NCI-H1694 treated with DMSO at 0.1 percent for 48 hours (cell line): ENCODE data around the gene SLC5A10.

Experiments used
- DNase-seq: peaks from one replicate; lab custom pipeline; 2025; lab: John Stamatoyannopoulos, UW

Gene SLC5A10

GRCh38 chr17:18964550-18964949, 12.6 kb downstream of the SLC5A10 start:
- DNase-seq: no peak

DNA sequence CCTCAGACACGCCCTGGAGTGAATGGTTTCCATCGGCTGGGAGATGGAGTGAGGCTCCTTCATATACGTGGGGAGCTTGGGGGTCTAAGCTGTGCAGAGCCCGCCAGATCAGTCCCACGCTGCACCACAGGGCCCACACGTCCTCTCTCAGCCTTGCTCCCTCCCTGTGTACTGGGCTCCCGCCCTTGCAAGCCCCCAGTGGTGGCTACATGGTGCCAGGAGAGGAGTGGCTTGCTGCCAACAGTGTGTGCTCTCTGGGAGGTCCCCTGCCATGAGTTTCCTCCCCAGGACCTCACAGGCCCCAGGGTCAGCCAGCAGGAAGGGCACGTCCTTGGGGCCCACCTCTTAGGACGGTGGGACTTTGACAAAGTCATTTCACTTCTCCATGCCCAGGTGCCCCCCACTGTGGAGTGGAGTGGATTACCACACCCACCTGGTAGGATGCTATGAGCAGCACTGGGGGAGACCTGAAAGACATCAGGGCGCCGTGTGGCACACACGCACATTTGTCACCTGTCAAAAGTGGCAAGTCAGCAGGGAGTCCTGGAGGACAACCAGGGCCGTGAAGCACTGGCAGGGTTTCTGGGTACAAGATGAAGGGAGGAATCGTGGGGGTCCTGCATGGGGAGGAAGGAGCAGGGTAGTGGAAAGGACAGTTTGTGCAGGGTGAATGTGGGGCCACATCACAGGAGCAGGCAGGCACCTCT, 13.7 kb downstream of the SLC5A10 start:
- DNase-seq: peak; percentile 29

DNA sequence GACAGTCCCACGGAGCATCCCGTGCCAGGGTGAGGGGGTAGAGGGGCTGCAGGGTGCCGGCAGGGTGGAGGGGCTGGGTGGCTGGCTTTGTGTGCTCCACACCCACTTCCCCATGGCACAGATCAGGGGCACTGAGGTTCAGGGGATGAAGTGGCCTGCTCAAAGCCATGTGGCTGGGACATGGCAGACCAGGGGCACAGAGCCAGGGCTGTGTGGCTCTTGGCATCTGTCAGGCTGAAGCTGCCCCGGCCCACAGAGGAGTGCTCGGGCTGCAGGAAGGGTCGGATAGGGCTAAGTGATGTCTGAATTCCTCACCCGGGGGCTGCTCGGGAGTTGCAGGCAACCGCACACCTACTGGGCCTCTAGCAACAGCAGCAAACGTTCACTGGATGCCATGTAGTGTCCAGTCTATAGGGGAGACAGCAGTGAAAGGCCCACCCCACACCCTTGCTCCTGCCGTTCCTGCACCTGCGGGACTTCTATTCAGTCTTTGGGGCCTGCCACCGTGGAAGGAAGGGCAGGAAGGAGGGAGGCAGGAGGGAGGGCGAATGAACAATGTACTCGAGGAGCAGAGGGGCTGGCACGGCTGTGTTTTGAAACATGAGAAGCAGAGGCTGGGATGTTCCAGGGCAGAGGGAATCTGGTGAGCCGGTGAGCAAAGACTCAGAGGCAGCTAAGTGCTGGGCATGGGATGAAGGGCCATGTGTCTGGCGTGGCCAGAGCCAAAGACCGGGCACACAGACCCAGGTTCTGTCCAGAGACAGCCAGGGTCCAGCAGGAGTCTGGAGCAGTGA, 15.1 kb downstream of the SLC5A10 start:
- DNase-seq: peak; percentile 62

DNA sequence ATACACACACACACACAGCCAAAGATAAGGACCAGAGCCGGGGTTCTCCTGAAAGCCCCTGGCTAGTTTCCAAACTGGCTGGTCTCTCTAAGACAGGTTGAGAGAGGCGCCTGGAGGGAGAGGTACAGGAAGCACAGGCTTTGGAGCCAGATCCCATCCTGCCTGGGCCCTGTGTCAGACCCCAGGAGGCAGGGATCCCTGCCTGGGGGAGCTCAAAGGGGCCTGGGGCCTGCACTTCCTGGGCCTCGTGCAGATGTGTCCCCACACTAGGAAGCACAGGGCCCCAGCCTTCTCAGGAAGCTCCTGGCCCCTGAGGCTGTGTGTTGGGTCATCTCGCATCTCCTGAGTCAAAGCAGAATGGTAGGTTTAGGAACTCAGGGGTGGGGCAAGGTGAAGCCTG, 16.0 kb downstream of the SLC5A10 start:
- DNase-seq: no peak

GRCh38 chr17:18968345-18968744, 16.4 kb downstream of the SLC5A10 start:
- DNase-seq: no peak

DNA sequence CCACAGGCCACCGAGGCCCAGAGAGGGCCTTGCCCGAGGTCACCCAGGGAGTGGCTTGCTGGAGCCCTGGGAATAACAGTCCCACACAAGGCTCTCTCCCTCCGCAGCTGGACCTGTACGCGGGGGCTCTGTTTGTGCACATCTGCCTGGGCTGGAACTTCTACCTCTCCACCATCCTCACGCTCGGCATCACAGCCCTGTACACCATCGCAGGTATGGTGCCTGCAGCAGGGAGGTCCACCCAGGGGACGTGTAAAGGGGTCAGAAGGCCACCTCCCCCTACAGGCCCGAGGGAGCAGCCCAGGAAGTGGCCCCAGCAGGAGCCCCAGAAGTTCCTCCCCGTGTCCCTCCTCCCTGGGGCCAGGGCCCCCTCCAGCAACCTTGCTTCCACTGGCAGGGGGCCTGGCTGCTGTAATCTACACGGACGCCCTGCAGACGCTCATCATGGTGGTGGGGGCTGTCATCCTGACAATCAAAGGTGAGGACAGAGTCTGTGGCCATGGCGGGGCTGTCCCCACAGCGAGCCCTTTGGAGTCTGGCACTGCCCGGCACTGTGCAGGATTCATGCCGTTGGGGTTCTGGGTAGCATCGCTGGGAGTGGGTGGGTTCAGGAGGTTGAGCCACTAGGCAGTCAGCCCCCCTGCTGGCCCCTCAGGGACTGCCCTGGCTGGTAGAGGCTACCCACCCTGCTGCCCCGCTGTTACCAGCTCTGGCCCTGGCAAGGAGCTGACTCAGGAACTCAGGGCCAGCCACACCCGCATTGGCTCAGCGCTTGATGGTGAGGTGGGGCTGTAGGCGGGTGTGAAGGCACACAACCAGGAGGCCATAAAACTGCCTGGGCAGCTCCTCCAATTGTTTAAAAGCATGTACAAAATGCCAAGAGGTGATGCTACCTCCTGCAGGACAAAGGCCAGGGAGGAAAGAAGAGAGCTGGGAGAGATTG, 17.3 kb downstream of the SLC5A10 start:
- DNase-seq: no peak

GRCh38 chr17:18970582-18971480, 18.9 kb downstream of the SLC5A10 start:
- no peak for DNase-seq

DNA sequence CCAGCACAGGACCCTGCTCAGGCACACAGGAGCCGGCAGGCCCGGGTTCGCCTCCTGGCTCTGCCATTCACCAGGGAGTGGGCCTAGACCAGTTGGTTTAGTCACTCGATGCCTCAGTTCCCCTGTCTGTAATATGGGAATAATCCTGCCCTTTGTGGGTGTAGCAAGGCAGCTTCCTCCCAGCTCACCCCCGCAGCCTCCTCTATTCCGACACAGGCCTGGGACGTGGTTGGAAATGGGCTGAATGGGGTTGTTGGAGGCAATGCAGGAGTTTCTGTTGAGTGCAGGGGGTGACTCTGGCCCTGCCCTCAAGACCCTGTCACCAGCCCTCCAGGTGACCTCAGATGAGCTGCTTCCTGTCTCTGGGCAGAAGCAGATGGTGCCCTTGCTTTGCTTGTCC, 19.8 kb downstream of the SLC5A10 start:
- no peak for DNase-seq

GRCh38 chr17:18974407-18975149, 22.6 kb downstream of the SLC5A10 start:
- DNase-seq: no peak

DNA sequence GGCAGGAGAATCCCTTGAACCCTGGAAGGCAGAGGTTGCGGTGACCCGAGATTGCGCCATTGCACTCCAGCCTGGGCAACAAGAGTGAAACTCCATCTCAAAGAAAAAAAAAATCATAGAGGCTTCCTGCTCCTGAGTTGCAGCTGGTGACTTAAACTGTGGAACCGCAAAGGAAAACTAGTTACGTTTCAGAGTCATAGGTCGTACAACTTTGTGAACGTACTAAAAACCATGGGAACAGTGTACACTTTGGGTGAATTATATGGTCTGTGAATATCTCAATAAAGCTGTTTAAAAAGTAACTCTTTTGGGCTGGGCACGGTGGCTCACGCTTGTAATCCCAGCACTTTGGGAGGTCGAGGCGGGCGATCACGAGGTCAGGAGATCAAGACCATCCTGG, 23.6 kb downstream of the SLC5A10 start:
- no peak for DNase-seq

DNA sequence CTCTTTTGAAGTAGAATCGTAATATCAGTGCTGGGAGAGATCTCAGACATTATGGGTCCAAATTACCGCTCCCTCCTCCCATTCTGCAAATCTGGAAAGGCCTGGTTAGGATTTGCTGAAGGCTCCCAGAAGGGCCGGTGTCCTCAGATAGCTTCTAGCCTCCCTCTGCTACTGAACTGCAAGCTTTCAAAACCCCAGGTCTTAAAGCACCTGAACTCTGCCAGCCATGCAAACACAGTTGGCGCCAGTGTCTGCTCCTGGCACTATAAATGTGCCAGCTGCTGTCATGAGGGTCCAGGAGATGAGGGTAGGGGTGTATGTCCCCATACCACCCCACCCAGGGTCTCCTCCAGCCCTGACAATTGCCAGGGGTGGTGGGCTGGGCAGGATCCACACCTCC, 24.2 kb downstream of the SLC5A10 start:
- DNase-seq: peak; percentile 53

DNA sequence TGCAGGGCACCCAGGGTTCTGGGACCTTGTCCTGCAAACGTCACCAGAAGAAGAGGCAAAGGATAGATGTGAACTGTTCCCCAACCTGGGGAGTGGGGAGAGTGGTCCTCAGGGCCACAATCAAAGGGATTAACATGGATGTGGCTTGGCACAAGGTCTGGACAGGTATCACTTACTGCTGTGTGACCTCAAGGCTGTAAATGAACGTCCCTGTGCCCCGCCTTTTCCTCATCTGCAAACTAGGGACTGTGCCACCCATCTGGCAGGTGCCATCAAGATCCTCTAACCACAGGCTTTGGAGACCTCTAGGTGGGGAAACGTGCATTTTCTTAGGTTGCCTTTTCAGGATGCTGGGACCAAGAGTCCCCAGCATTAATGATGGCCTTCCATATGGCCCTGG, 25.1 kb downstream of the SLC5A10 start:
- DNase-seq: no peak

- no peak for DNase-seq
Observed at GRCh38 chr17:18977646-18978045, 25.7 kb downstream of the SLC5A10 start.

DNA sequence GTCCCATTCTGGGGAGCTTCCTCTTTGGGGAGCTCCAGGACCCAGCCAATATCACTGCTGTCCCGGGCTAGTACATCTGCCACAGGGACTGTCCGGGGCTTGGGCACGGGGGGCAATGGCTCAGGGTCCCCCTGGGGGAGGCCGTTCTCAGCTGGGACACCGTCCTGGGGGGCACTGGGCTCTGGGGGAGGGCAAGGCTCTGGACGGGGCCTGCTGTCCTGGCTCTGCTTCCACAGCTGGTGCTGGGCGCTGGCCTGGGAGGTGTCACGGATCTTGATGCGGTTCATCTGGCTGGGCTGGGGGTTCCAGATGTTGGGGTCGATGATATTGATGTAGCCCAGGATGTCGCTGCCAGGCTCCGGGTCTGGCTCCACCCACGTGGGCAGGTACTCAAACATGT, 26.1 kb downstream of the SLC5A10 start:
- DNase-seq: no peak

GRCh38 chr17:18978655-18979054, 26.7 kb downstream of the SLC5A10 start:
- DNase-seq: no peak

GRCh38 chr17:18980682-18981334, 28.8 kb downstream of the SLC5A10 start:
- no peak for DNase-seq

GRCh38 chr17:18981335-18981641, 29.3 kb downstream of the SLC5A10 start:
- DNase-seq: no peak

DNA sequence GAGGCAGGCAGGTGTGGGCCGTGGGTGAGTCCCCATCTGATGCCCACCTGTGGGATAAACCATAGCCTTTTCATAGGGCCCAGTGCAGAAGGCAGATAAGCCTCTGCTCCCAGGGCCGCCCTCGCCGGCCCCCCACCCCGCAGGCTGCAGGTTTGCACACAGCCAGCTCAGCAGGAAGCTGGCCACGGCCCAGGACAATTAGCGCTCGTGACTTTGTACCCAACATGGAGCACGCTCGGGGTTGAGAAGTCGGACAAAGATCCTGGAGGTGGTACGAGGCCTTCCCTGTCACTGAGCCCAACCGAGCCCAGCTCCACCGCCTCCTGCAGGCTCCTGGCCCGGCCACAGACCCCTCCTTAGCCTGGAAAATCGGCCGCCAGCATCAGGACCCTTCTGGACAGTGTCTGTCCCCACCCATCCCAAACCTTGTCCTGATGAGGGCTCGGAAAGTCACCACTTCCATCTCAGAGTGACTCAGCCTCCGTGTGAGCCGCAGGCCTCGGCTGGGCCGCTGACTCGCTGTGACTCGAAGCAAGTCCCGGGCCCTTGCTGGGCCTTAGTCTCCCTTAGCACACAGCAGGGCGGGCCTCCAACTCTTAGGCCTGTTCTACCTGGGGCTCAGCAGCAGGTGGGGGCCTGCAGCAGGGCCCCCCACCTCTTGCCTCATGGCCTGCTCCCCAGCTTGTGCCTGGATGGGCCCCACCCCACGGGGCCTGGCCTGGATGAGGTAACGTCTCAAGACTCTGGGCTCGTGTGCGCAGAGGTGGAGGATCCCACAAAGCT, 29.9 kb downstream of the SLC5A10 start:
- DNase-seq: peak; percentile 53

DNA sequence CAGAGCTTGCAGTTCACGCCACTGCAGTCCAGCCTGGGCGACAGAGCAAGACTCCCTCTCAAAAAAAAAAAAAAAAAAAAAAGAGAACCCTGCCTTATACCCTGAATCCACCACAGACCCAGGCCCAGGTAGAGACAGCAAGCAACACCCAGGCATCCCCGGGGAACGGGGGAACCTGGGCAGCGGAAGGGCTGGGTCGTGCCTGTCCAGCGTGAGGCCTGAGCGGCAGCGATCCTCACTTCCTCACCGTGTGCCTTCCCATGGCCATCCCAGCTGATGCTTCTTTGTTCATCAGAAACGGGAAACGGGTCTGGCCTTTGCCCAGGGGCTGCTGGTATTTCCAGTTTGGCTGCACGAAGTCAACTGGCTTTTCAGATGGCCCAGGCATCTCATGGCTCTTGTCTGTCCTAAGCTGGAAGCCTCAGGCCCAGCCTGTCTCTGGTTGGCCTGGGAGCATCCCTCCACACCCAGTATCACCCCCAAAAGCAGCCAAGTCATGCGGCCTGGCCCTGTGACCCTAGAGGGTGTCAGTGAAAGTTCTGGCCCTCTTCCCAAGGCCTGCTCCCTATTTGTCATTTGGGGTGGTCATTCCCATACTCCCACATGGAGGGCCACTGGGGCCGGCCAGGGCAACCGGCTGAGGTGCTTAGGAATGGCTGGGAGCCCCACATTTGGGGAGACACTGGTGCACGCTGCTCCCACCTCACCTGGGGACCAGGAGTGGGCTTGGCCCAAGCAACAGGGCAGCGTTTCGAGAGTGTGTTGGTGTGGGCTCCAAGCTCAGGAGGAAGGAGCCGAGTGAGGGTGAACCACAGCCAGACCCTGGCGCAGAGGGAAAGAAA, 32.5 kb downstream of the SLC5A10 start:
- no peak for DNase-seq
